Lung (tissue), 12 donors: ENCODE data around the gene HOXC11. TPM values are rescaled to one million over a fixed set of nuclear protein-coding genes. Genes with fewer than 3 reads are reported as not detected.

Source experiments
- ATAC-seq: fragments of 200-7000 bp; cut with Tn5 transposase; one replicate; pipeline ENCODE4 v1.9.1; 2020; ENCODE audit warnings: moderate number of reproducible peaks; ENCODE audit not compliant: insufficient read depth, low FRiP score
- DNase-seq, 3 donors: peaks; one replicate each; pipeline ENCODE4 v3.0.0-alpha.2; 2013 to 2017
- H3K27ac ChIP-seq, 2 donors: one replicate each; pipeline ENCODE4 v1.5.1; 2013; ENCODE audit warnings: mild to moderate bottlenecking in 2 of 2, moderate library complexity in 2 of 2, control low read depth in 1 of 2, inconsistent platforms in 1 of 2, low read depth in 1 of 2, low read length in 1 of 2
- H3K27me3 ChIP-seq, 3 donors: one replicate each; pipeline ENCODE4 v1.5.1; 2013; ENCODE audit warnings: low read length in 2 of 3; ENCODE audit not compliant: control insufficient read depth in 3 of 3, insufficient read depth in 3 of 3
- H3K36me3 ChIP-seq, 4 donors: one replicate each; pipeline ENCODE4 v1.5.1; 2013; ENCODE audit warnings: low read length in 4 of 4, mild to moderate bottlenecking in 1 of 4, moderate library complexity in 1 of 4; ENCODE audit not compliant: control insufficient read depth in 4 of 4, insufficient read depth in 4 of 4
- H3K4me1 ChIP-seq, 5 donors: one replicate each; pipeline ENCODE4 v1.5.1; 2013; ENCODE audit warnings: low read length in 5 of 5, mild to moderate bottlenecking in 2 of 5, moderate library complexity in 1 of 5; ENCODE audit not compliant: control insufficient read depth in 5 of 5, insufficient read depth in 5 of 5
- H3K4me3 ChIP-seq: one replicate; pipeline ENCODE4 v1.5.1; 2013; ENCODE audit warnings: mild to moderate bottlenecking, control low read depth, moderate library complexity
- H3K9ac ChIP-seq, 2 donors: one replicate each; pipeline ENCODE4 v1.5.1; 2013; ENCODE audit warnings: low read length in 2 of 2, control low read depth in 1 of 2; ENCODE audit not compliant: insufficient read depth in 1 of 2
- H3K9me3 ChIP-seq, 4 donors: one replicate each; pipeline ENCODE4 v1.5.1; 2013; ENCODE audit warnings: low read length in 3 of 4, mild to moderate bottlenecking in 1 of 4, moderate library complexity in 1 of 4; ENCODE audit not compliant: control insufficient read depth in 4 of 4, insufficient read depth in 3 of 4
- CTCF ChIP-seq: IDR thresholded peaks from 2 replicates; pipeline ENCODE4 v1.5.1; 2012; ENCODE audit warnings: mild to moderate bottlenecking; ENCODE audit errors: control extremely low read depth, extremely low read depth
- WGBS, 2 donors: extraction: QIAGEN DNeasy Blood & Tissue Kit; methylation state at CpG; one replicate each; pipeline ENCODE4 v1.1.7; 2013; 5-methylcytosine and 5-hydroxymethylcytosine counted together
- polyA plus RNA-seq, 2 donors: library from polyadenylated mRNA; stranded (reverse); fragments of 200-250 nt; gene quantifications; one replicate each; pipeline ENCODE4 v1.2.1, GENCODE V29; 2013
- total RNA-seq, 2 donors: library from RNA; depleted of rRNA in 1 of 2; stranded (reverse); fragments of >200 nt in 1 of 2; gene quantifications; one replicate each; pipeline ENCODE4 v1.2.1, GENCODE V29; 2014 to 2021
- donor health status: control.
- donor health status: control.
- donor health status: Bipolar disorder and iron deficiency.
- donor health status: healthy.
- donor health status: DM: yes; HTN: yes; CAD: no.

The HOXC11 gene
- total and polyA plus RNA-seq, 4 donors, result not detected

GRCh38 chr12:53981634-53982565 lies 9.0 kb downstream of the HOXC11 start:
- Histone ChIP-seq H3K36me3 (no peaks in the 10 kb centered on the region), H3K4me1 (peaks cover 0 to 17% (median 10%) of the 10 kb centered on the region in 5 donors), H3K4me3 (no peak overlapping the region), H3K9me3 (peaks cover 0 to 26% (median 0%) of the 10 kb centered on the region in 4 donors), H3K27me3 (peaks cover 33 to 99% (median 90%) of the 10 kb centered on the region in 3 donors), H3K9ac (no peak overlapping the region), H3K27ac (no peak overlapping the region)
- DNase-seq (no peak), ATAC-seq (no peak)
- WGBS, 2 donors, result 16 to 33% methylated on average over 30 of the region's 30 CpGs
- TF ChIP-seq CTCF, result no peak

- Histone ChIP-seq H3K9me3 (peaks cover 0 to 29% (median 0%) of the 10 kb centered on the region in 4 donors), H3K36me3 (no peaks in the 10 kb centered on the region), H3K27me3 (peaks cover 35 to 99% (median 89%) of the 10 kb centered on the region in 3 donors), H3K4me3 (no peak overlapping the region), H3K4me1 (peaks cover 0 to 17% (median 10%) of the 10 kb centered on the region in 5 donors), H3K27ac (no peak overlapping the region), H3K9ac (no peak overlapping the region)
- ATAC-seq (no peak), DNase-seq (no peak)
- TF ChIP-seq CTCF, result no peak
- 8 to 22% methylated on average over 26 of the region's 26 CpGs for WGBS, 2 donors
Observed at GRCh38 chr12:53982648-53983567, 10.0 kb downstream of the HOXC11 start.

GRCh38 chr12:53983568-53983949 lies 10.6 kb downstream of the HOXC11 start:
- H3K27ac ChIP-seq, result no peak overlapping the region
- WGBS, 2 donors, result 3 to 4% methylated on average over 17 of the region's 17 CpGs

More at GRCh38 chr12:53983568-53983949, 10.6 kb downstream of the HOXC11 start:
- no peak overlapping the region for H3K4me3 ChIP-seq
- H3K27me3 ChIP-seq, result peaks cover 32 to 98% (median 90%) of the 10 kb centered on the region in 3 donors
- DNase-seq (peak in 2 of 3 donors; percentile 21 to 39), ATAC-seq (no peak)
- H3K9ac ChIP-seq, result no peak overlapping the region
- H3K4me1 ChIP-seq, result peaks cover 0 to 17% (median 10%) of the 10 kb centered on the region in 5 donors
- H3K36me3 ChIP-seq, result no peaks in the 10 kb centered on the region
- TF ChIP-seq CTCF, result no peak
- peaks cover 0 to 28% (median 0%) of the 10 kb centered on the region in 4 donors for H3K9me3 ChIP-seq
